ENCODE measurements around the gene ZBTB20. TPM values are rescaled to one million over a fixed set of nuclear protein-coding genes. Genes with fewer than 3 reads are reported as not detected.
A peak's percentile ranks its signal among the peaks of the same experiment; 100 is the strongest.

The ZBTB20 gene
- total and polyA plus RNA-seq, 10 of the 15 experiments (the other 5 are each of a cell fraction or from before 2014, with no cell fraction given), result 0.20 to 5.5 (median 2.2) TPM

GRCh38 chr3:114756506-114757279 lies 390.4 kb downstream of the ZBTB20 start (continued):
- no peak for TF ChIP-seq LARP7 (IDR thresholded peaks at IDR 0.05)
- 0 out of 2 replicates have a peak, but pooled peaks have one; percentile 22 for TF ChIP-seq EED (IDR thresholded peaks at IDR 0.05; ENCODE audit: low read depth)
- peak; percentile 86 for TF ChIP-seq NFIC (IDR thresholded peaks at IDR 0.05; ENCODE audit: low read depth, low read length)
- TF ChIP-seq MTA3 (IDR thresholded peaks at IDR 0.05; ENCODE audit: borderline replicate concordance, low read length), result peak; percentile 39; the same call in 1 of the 2 replicates
- TF ChIP-seq STAT3 (IDR thresholded peaks at IDR 0.05; ENCODE audit: low read depth, low read length), result no peak
- TF ChIP-seq PAX8 (IDR thresholded peaks at IDR 0.05), result no peak
- no peak for TF ChIP-seq CHD1 (IDR thresholded peaks at IDR 0.05; ENCODE audit: low read depth, low read length)

- no peak for DNase-seq (ENCODE audit: low read depth, low spot score)
- 94% methylated on average over 3 of the region's 3 CpGs for WGBS (ENCODE audit: insufficient coverage, insufficient replicate concordance, low lambda C conversion rate, missing lambda C conversion rate)
- SMC1A ChIA-PET (ENCODE audit: uncharacterized antibody, unreplicated experiment), result interaction anchor here (0.8 to 1.2 kb wide), 3 partner anchors 12 to 72 kb away, joined by 3 read pairs; no protein-coding TSS in a partner anchor
- no peaks in the 10 kb centered on the region for H3K27me3 ChIP-seq (replicated peaks in 1 of 2; ENCODE audit: control insufficient read depth in 2 of 2, insufficient read depth in 2 of 2, low read length in 1 of 2)
- no peak for TF ChIP-seq IRF5 (IDR thresholded peaks at IDR 0.05; ENCODE audit: borderline replicate concordance)
- peak; percentile 33; the same call in 1 of the 2 replicates for TF ChIP-seq ATF2 (IDR thresholded peaks at IDR 0.05; ENCODE audit: low read length)
- no peak for TF ChIP-seq SMAD5 (IDR thresholded peaks at IDR 0.05; ENCODE audit: low read depth)
- peak; percentile 21; the same call in 1 of the 2 replicates for TF ChIP-seq RUNX3 (IDR thresholded peaks at IDR 0.05; ENCODE audit: low read length)
- FAIRE-seq, result no peak
- BruUV-seq (replicated peaks), result no TSS peak
- H3K36me3 ChIP-seq (ENCODE audit: control insufficient read depth in 2 of 2, insufficient read depth in 2 of 2, low read length in 1 of 2), result no peaks in the 10 kb centered on the region
- ATAC-seq, result peak; percentile 75
- in situ Hi-C loops (cut with MboI), result no loop called here
- H3K27ac ChIP-seq (ENCODE audit: control insufficient read depth, insufficient read depth), result peak overlapping the region; percentile 55
- H3K4me2 ChIP-seq (ENCODE audit: control insufficient read depth, insufficient read depth), result peak overlapping the region; percentile 92
- no peaks in the 10 kb centered on the region for H3K79me2 ChIP-seq (ENCODE audit: control insufficient read depth, insufficient read depth, low read length)
- peak overlapping the region; percentile 26; the same call in 1 of the 2 replicates for H3K4me3 ChIP-seq
- H2AFZ ChIP-seq (ENCODE audit: control insufficient read depth, low read depth, low read length), result peak overlapping the region; percentile 86
- H3K4me1 ChIP-seq (ENCODE audit: control insufficient read depth, insufficient read depth, low read length), result peaks cover 7% of the 10 kb centered on the region; the same call in 1 of the 2 replicates
- no peaks in the 10 kb centered on the region for H4K20me1 ChIP-seq (ENCODE audit: control insufficient read depth, insufficient read depth)
- CTCF ChIA-PET, result no interaction called here
- intact Hi-C loops (cut with micrococcal nuclease; ENCODE audit: unreplicated experiment), result no loop called here
- POLR2A ChIA-PET, result no interaction called here
- no peaks in the 10 kb centered on the region for H3K9me3 ChIP-seq (replicated peaks; ENCODE audit: control insufficient read depth, insufficient read depth, low read length)
- peak overlapping the region; percentile 53 for H3K9ac ChIP-seq (ENCODE audit: control insufficient read depth, insufficient read depth, low read length)
- RAD21 ChIA-PET (ENCODE audit: unreplicated experiment), result no interaction called here
Measured at GRCh38 chr3:114746502-114746901, 400.6 kb downstream of the ZBTB20 start.
